Ovary (tissue), 9 donors: ENCODE results near the gene COG1. TPM values are rescaled to one million over a fixed set of nuclear protein-coding genes. Genes with fewer than 3 reads are reported as not detected.

Source experiments
- DNase-seq, 5 donors: peaks; one replicate each; pipeline ENCODE4 v3.0.0-alpha.2; 2019 to 2020
- H3K27ac ChIP-seq, 2 donors: fragments of 200-600 bp; one replicate each; pipeline versions ENCODE4 v1.5.1 to v1.8.0; 2019 to 2022
- H3K27me3 ChIP-seq: fragments of 200-600 bp; one replicate; pipeline ENCODE4 v1.8.0; 2022
- H3K36me3 ChIP-seq: fragments of 200-600 bp; sonication (generic); one replicate; pipeline ENCODE4 v1.5.1; 2019
- H3K4me1 ChIP-seq: one replicate; pipeline ENCODE4 v1.8.1; 2013; ENCODE audit warnings: mild to moderate bottlenecking, moderate library complexity; ENCODE audit not compliant: insufficient read depth
- H3K4me3 ChIP-seq: fragments of 200-600 bp; sonication (generic); one replicate; pipeline ENCODE4 v1.5.1; 2017
- H3K9me3 ChIP-seq, 2 donors: fragments of 200-600 bp in 1 of 2; sonication (generic) in 1 of 2; one replicate each; pipeline versions ENCODE4 v1.5.1 to v1.8.1; 2013 to 2019; ENCODE audit warnings: mild to moderate bottlenecking in 1 of 2, moderate library complexity in 1 of 2
- EP300 ChIP-seq: sonication (generic); formaldehyde crosslinking; IDR thresholded peaks from one replicate; pipeline ENCODE4 v1.6.1; 2017; ENCODE audit warnings: antibody characterized with exemption
- POLR2A ChIP-seq: fragments of 450-650 bp; IDR thresholded peaks from one replicate; pipeline ENCODE4 v1.6.1; 2017; ENCODE audit warnings: antibody characterized with exemption, mild to moderate bottlenecking, moderate library complexity
- WGBS, 3 donors: extraction: QIAGEN DNeasy Blood & Tissue Kit in 1 of 3; methylation state at CpG; one replicate each; pipeline versions ENCODE4 v1.1.5 to v1.1.7; 2013 to 2017; 5-methylcytosine and 5-hydroxymethylcytosine counted together
- intact Hi-C, 4 donors: fragments of 100-400 bp; cut with DNase I; formaldehyde crosslinking; loops; one replicate each; pipeline versions ENCODE4 v1.11.0 to v1.15.1; 2022 to 2023
- polyA plus RNA-seq, 2 donors: library from polyadenylated mRNA; stranded (reverse); fragments of 200-250 nt in 1 of 2; fragments of 350-450 nt in 1 of 2; fragmentation: Illumina TruSeq in 1 of 2; extraction: RNeasy Lipid Tissue Mini Kit (QIAGEN cat#74804) in 1 of 2; gene quantifications; one replicate each; pipeline ENCODE4 v1.2.3, GENCODE V29; 2013 to 2014
- total RNA-seq, 7 donors: library from RNA; depleted of rRNA in 2 of 7; stranded (reverse); fragments of >200 nt in 2 of 7; fragmentation: NEBNext Ultra II Directional in 3 of 7; extraction: Animal tissue kit (Norgen Biotek cat#: 25700) in 3 of 7; gene quantifications; one replicate each; pipeline versions ENCODE4 v1.1.0 to v1.2.4, GENCODE V29; 2016 to 2023
- TF ChIP-seq, protein P1 (sequence below), 3 donors: fragments of 450-650 bp in 2 of 3; fragments of 200-600 bp in 1 of 3; IDR thresholded peaks; one replicate each; pipeline versions ENCODE4 v1.5.1 to v1.8.0; 2016 to 2022; ENCODE audit warnings: antibody characterized with exemption in 3 of 3, mild to moderate bottlenecking in 1 of 3
- donor health status: DM: no; HTN: no; CAD: no; lungs with moderate emphysema.
- donor health status: DM: no; HTN: no; CAD: no.
- donor health status: Bipolar disorder and iron deficiency.
- donor health status: DM: yes; HTN: yes; CAD: no.
- donor health status: DM: no; HTN: no; CAD: no.
- donor health status: DM: yes; HTN: yes; CAD: no.

The COG1 gene
- total and polyA plus RNA-seq, 9 donors, result 22.0 to 59.1 (median 48.4) TPM

DNA sequence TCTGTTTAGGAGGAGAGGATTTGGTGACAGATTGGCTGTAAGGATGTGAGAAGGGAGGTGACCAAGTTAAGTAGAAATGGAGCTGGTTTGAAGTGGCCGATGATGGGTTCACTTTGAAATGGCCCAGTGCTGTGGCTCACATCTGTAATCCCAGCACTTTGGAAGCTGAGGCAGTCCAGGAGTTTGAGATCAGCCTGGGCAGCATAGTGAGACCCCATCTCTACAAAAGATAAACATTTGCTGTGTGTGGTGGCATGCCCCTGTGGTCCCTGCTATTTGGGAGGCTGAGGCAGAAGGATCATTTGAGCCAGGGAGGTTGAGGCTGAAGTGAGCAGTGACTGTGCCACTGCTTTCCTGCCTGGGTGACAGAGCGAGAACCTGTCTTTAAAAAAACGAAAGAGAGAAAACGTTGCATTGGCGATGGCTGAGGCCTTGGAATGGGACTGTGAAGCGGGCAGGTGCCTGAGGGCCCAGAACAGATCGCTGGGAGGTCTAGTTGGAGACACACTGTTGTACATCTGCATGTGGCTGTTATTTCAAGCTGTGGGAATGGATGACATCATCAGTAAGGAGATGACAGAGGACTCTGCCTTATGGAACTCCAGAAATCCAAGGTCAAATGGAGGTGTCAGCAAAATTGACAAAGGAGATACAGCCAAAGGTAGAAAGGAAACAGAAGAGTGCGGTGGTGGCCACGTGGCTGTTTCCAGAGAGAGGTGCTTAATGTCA lies 5.5 kb downstream of the COG1 start:
- H3K27ac ChIP-seq, result no peak overlapping the region
- DNase-seq, result no peak
- H3K27me3 ChIP-seq, result no peaks in the 10 kb centered on the region
- no peak overlapping the region for H3K4me3 ChIP-seq
- H3K9me3 ChIP-seq, result no peaks in the 10 kb centered on the region
- intact Hi-C loops, result no loop called here
- WGBS, 3 donors, result 86 to 89% (median 86%) methylated on average over 9 of the region's 9 CpGs
- no peaks in the 10 kb centered on the region for H3K36me3 ChIP-seq
- H3K4me1 ChIP-seq, result peaks cover 4% of the 10 kb centered on the region
- TF ChIP-seq POLR2A (no peak), EP300 (no peak)
- TF ChIP-seq, protein P1, sequence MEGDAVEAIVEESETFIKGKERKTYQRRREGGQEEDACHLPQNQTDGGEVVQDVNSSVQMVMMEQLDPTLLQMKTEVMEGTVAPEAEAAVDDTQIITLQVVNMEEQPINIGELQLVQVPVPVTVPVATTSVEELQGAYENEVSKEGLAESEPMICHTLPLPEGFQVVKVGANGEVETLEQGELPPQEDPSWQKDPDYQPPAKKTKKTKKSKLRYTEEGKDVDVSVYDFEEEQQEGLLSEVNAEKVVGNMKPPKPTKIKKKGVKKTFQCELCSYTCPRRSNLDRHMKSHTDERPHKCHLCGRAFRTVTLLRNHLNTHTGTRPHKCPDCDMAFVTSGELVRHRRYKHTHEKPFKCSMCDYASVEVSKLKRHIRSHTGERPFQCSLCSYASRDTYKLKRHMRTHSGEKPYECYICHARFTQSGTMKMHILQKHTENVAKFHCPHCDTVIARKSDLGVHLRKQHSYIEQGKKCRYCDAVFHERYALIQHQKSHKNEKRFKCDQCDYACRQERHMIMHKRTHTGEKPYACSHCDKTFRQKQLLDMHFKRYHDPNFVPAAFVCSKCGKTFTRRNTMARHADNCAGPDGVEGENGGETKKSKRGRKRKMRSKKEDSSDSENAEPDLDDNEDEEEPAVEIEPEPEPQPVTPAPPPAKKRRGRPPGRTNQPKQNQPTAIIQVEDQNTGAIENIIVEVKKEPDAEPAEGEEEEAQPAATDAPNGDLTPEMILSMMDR (IDR thresholded peaks at IDR 0.05), result no peak

DNA sequence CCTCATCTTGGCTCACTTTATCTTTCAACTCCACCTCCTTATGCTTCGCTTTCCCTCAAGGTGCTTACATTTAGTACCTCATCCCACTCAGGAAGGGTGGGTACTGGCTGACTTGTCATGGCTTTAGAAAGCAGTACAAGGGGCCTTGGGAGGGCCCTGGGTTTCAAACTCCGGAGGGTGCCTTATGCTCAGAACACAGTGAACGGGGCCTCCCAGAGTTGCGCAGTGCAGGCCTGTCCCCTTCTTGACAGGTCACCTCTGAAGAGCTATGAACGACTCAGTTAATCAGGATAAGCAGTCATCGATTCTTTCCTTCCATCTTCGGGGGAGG lies 6.0 kb downstream of the COG1 start:
- no peak for DNase-seq
- TF ChIP-seq POLR2A (no peak), EP300 (no peak)
- TF ChIP-seq, protein P1 (IDR thresholded peaks at IDR 0.05), result no peak
- WGBS, 3 donors, result 92 to 93% (median 92%) methylated on average over 7 of the region's 7 CpGs
- Histone ChIP-seq H3K27ac (no peak overlapping the region), H3K9me3 (no peaks in the 10 kb centered on the region), H3K4me3 (no peak overlapping the region), H3K27me3 (no peaks in the 10 kb centered on the region), H3K36me3 (no peaks in the 10 kb centered on the region), H3K4me1 (peaks cover 4% of the 10 kb centered on the region)
- intact Hi-C loops, result no loop called here

DNA sequence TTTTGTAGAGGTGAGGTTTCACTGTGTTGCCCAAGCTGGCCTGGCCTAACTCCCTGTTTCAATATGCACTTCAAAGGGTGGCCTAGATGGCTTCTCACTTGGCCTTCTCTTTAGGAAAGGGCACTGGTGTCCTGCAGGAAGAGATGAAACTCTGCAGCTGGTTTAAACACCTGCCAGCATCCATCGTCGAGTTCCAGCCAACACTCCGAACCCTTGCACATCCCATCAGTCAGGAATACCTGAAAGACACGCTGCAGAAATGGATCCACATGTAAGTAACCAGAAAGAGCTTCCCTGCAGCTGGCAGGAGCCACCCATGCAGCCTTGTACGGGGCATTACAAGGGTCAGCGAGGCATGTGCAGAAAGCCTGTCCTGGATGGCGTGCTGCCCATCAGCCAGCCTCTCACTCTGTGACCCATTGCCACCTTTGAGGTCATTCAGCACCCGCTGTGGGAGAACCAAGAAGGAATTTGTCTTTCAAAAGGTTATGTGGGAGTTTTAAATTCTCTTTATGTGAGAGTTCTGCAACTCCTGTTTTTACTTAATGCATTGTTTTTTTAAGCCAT lies 7.0 kb downstream of the COG1 start:
- Histone ChIP-seq H3K36me3 (no peaks in the 10 kb centered on the region), H3K27me3 (no peaks in the 10 kb centered on the region), H3K27ac (no peak overlapping the region), H3K9me3 (no peaks in the 10 kb centered on the region), H3K4me1 (peaks cover 3% of the 10 kb centered on the region), H3K4me3 (no peak overlapping the region)
- intact Hi-C loops, result no loop called here
- WGBS, 3 donors, result 92 to 94% (median 93%) methylated on average over 8 of the region's 8 CpGs
- no peak for TF ChIP-seq POLR2A
- TF ChIP-seq EP300, result no peak
- TF ChIP-seq, protein P1 (IDR thresholded peaks at IDR 0.05), result no peak
- DNase-seq, result no peak

DNA sequence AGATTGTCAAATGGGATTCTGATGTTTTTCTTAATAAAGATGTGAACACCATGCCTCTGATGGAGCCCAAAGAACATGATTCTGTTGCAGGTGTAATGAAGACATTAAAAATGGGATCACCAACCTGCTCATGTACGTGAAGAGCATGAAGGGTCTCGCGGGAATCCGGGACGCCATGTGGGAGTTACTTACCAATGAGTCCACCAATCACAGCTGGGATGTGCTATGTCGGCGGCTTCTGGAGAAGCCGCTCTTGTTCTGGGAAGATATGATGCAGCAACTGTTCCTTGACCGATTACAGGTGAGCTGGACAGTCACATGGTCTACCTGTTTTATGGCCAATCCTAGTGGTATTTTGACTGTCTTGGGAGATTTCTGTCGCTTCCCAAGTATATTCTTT lies 7.6 kb downstream of the COG1 start:
- H3K4me1 ChIP-seq, result peaks cover 3% of the 10 kb centered on the region
- TF ChIP-seq, protein P1 (IDR thresholded peaks at IDR 0.05), result no peak
- TF ChIP-seq EP300, result no peak
- TF ChIP-seq POLR2A, result no peak
- H3K27me3 ChIP-seq, result no peaks in the 10 kb centered on the region
- no peak for DNase-seq
- WGBS, 3 donors, result 89 to 91% (median 91%) methylated on average over 10 of the region's 10 CpGs
- intact Hi-C loops, result no loop called here
- no peak overlapping the region for H3K4me3 ChIP-seq
- H3K27ac ChIP-seq, result peak overlapping the region in 1 of 2 donors; percentile 31
- no peaks in the 10 kb centered on the region for H3K36me3 ChIP-seq
- H3K9me3 ChIP-seq, result no peaks in the 10 kb centered on the region
